Fibroblast of lung (primary cell): ENCODE data around the gene PDK1. TPM values are rescaled to one million over a fixed set of nuclear protein-coding genes. Genes with fewer than 3 reads are reported as not detected.

Experiments
- DNase-seq, 2 donors: peaks; one replicate each; pipeline versions ENCODE4 v3.0.0 to v3.0.0-alpha.2; 2010; ENCODE audit warnings: low read depth in 2 of 2
- H2AFZ ChIP-seq: 2 replicates; pipeline ENCODE4 v1.5.1; 2012; ENCODE audit warnings: low read length, control low read depth, inconsistent platforms
- H3K27ac ChIP-seq: 2 replicates; pipeline ENCODE4 v1.5.1; 2011; ENCODE audit warnings: low read length, control low read depth; ENCODE audit not compliant: insufficient read depth
- H3K27me3 ChIP-seq: 2 replicates; pipeline ENCODE4 v1.5.1; 2011; ENCODE audit warnings: mild to moderate bottlenecking, low read length; ENCODE audit not compliant: control insufficient read depth, insufficient read depth
- H3K36me3 ChIP-seq: 2 replicates; pipeline ENCODE4 v1.5.1; 2011; ENCODE audit warnings: low read length; ENCODE audit not compliant: control insufficient read depth, insufficient read depth
- H3K4me1 ChIP-seq: 2 replicates; pipeline ENCODE4 v1.5.1; 2011; ENCODE audit warnings: low read length; ENCODE audit not compliant: control insufficient read depth, insufficient read depth; ENCODE audit errors: extremely low read depth
- H3K4me2 ChIP-seq: 2 replicates; pipeline ENCODE4 v1.5.1; 2011; ENCODE audit warnings: low read length, control low read depth; ENCODE audit not compliant: insufficient read depth; ENCODE audit errors: extremely low read depth
- H3K4me3 ChIP-seq, 4 experiments: fragments of 200-600 bp in 1 of 4; sonication (generic) in 1 of 4; replicated peaks in 1 of 4; 2 replicates each; pipeline ENCODE4 v1.5.1; 2011 to 2016; ENCODE audit warnings: low read length in 4 of 4, low read depth in 3 of 4, mild to moderate bottlenecking in 3 of 4, control low read depth in 2 of 4, inconsistent platforms in 1 of 4, mixed read lengths in 1 of 4; ENCODE audit not compliant: insufficient read depth in 1 of 4; ENCODE audit errors: control extremely low read depth in 1 of 4
- H3K79me2 ChIP-seq: 2 replicates; pipeline ENCODE4 v1.5.1; 2012; ENCODE audit warnings: mild to moderate bottlenecking, low read length, inconsistent platforms; ENCODE audit not compliant: control insufficient read depth, insufficient read depth
- H3K9ac ChIP-seq: 2 replicates; pipeline ENCODE4 v1.5.1; 2011; ENCODE audit warnings: mild to moderate bottlenecking, low read length, control low read depth; ENCODE audit not compliant: insufficient read depth
- H3K9me3 ChIP-seq: 2 replicates; pipeline ENCODE4 v1.5.1; 2012; ENCODE audit warnings: low read depth, low read length; ENCODE audit not compliant: control insufficient read depth, insufficient read depth
- H4K20me1 ChIP-seq: 2 replicates; pipeline ENCODE4 v1.5.1; 2011; ENCODE audit warnings: low read length; ENCODE audit not compliant: control insufficient read depth, insufficient read depth; ENCODE audit errors: extremely low read depth
- EZH2 ChIP-seq: IDR thresholded peaks from 2 replicates; pipeline ENCODE4 v1.5.1; 2012; ENCODE audit warnings: low read length, control low read depth, mild to moderate bottlenecking; ENCODE audit errors: missing control alignments
- polyA plus RNA-seq, 2 donors: library from polyadenylated mRNA; depleted of rRNA in 1 of 2; stranded (reverse) in 1 of 2; unstranded in 1 of 2; fragments of >200 nt; gene quantifications; 2 replicates each; pipeline ENCODE4 v1.2.1, GENCODE V29; 2011 to 2012; ENCODE audit warnings: missing spikeins in 1 of 2
- total RNA-seq: library from RNA; depleted of rRNA; stranded (reverse); fragments of >200 nt; gene quantifications from 2 replicates; pipeline ENCODE4 v1.2.1, GENCODE V29; 2014
- TF ChIP-seq, protein P1 (sequence below), 2 donors: IDR thresholded peaks in 1 of 2; conservative IDR thresholded peaks in 1 of 2; 1 replicate in 1 of 2; 2 replicates in 1 of 2; pipeline ENCODE4 v1.5.1; 2011 to 2012; ENCODE audit warnings: low read length in 2 of 2, control low read depth in 1 of 2, inconsistent platforms in 1 of 2, low read depth in 1 of 2, mild to moderate bottlenecking in 1 of 2

Gene PDK1
- total and polyA plus RNA-seq, 2 donors (not counting 1 experiment from before 2014, with no cell fraction given), result 11.2 to 63.0 TPM

DNA sequence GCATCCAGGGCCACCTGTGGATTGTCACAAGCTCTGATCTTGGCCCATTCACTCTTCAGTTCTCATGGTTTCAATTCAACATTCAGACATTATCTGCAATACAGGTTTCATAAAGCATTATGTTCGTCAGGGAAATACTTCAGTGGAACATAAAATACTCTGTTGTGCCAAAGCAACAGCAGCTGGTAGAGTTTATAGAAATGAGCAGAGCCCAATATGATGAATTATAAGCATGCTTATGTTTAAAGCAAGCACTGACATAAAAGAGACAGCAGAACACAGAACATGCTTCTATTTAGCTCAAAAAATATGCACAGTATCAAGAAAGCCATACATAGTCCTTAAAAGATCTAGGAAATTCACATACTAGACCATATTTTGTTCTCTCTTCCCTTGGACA, 71.3 kb downstream of the PDK1 start:
- Histone ChIP-seq H3K4me2 (no peak overlapping the region), H4K20me1 (no peaks in the 10 kb centered on the region), H3K79me2 (no peaks in the 10 kb centered on the region), H3K27ac (no peak overlapping the region), H3K9ac (no peak overlapping the region), H3K27me3 (no peaks in the 10 kb centered on the region), H2AFZ (no peak overlapping the region), H3K4me1 (peaks cover 3% of the 10 kb centered on the region), H3K9me3 (no peaks in the 10 kb centered on the region), H3K4me3 (no peak overlapping the region), H3K36me3 (peaks cover 2% of the 10 kb centered on the region)
- no peak for DNase-seq
- TF ChIP-seq, protein P1, sequence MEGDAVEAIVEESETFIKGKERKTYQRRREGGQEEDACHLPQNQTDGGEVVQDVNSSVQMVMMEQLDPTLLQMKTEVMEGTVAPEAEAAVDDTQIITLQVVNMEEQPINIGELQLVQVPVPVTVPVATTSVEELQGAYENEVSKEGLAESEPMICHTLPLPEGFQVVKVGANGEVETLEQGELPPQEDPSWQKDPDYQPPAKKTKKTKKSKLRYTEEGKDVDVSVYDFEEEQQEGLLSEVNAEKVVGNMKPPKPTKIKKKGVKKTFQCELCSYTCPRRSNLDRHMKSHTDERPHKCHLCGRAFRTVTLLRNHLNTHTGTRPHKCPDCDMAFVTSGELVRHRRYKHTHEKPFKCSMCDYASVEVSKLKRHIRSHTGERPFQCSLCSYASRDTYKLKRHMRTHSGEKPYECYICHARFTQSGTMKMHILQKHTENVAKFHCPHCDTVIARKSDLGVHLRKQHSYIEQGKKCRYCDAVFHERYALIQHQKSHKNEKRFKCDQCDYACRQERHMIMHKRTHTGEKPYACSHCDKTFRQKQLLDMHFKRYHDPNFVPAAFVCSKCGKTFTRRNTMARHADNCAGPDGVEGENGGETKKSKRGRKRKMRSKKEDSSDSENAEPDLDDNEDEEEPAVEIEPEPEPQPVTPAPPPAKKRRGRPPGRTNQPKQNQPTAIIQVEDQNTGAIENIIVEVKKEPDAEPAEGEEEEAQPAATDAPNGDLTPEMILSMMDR (conservative IDR thresholded peaks at IDR 0.05 in 1 of 2, IDR thresholded peaks at IDR 0.05 in 1 of 2; ENCODE audit: low read depth in 1 of 2, low read length in 2 of 2), result no peak
- TF ChIP-seq EZH2, result no peak

DNA sequence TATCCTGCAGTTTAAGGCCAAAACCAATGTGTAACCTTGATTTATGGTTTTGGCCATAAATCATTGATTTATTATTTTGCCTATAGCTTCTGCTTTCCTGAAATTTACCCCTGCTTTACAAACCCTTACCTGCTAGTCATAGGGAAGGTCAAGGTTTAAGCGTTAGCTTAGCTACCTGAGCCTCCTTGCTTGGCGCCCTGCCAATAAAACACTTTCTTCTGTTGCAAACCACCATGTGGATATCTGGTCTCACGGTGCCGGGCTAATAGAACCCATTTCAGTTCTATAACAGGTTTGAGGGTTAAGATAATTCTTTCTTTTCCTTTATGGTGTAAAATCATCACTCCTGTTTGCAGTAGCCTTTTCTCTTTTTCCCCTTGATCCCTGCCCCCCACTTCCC, 72.2 kb downstream of the PDK1 start:
- no peak overlapping the region for H2AFZ ChIP-seq
- H3K4me3 ChIP-seq, result no peak overlapping the region
- no peak overlapping the region for H3K27ac ChIP-seq
- H3K79me2 ChIP-seq, result no peaks in the 10 kb centered on the region
- TF ChIP-seq, protein P1 (conservative IDR thresholded peaks at IDR 0.05 in 1 of 2, IDR thresholded peaks at IDR 0.05 in 1 of 2; ENCODE audit: low read depth in 1 of 2, low read length in 2 of 2), result no peak
- no peak for TF ChIP-seq EZH2
- no peak for DNase-seq
- H3K36me3 ChIP-seq, result peaks cover 2% of the 10 kb centered on the region
- no peaks in the 10 kb centered on the region for H4K20me1 ChIP-seq
- H3K9me3 ChIP-seq, result no peaks in the 10 kb centered on the region
- no peak overlapping the region for H3K9ac ChIP-seq
- no peaks in the 10 kb centered on the region for H3K27me3 ChIP-seq
- H3K4me1 ChIP-seq, result peaks cover 3% of the 10 kb centered on the region
- H3K4me2 ChIP-seq, result no peak overlapping the region

DNA sequence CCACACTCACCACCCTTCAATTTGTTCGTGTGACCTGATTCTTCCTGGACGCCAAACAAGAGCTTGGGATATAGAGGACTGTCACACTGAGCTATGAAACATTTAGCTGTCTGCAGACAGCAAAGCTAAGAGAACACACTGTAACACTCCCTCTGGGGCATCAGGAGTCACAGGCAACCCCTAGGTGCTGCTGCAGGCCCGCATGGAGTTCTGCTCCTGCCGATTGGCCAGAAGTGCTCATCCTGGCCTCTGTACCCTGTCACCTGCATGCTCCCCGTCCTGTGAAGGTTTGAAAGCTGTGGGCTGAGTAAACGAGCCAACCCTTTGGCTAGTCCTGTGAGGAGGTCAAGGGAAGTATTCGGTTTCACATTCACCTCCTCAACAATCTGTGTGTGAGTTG, 73.7 kb downstream of the PDK1 start:
- TF ChIP-seq EZH2, result no peak
- TF ChIP-seq, protein P1 (conservative IDR thresholded peaks at IDR 0.05 in 1 of 2, IDR thresholded peaks at IDR 0.05 in 1 of 2; ENCODE audit: low read depth in 1 of 2, low read length in 2 of 2), result no peak
- no peaks in the 10 kb centered on the region for H3K27me3 ChIP-seq
- H3K9me3 ChIP-seq, result no peaks in the 10 kb centered on the region
- H3K79me2 ChIP-seq, result no peaks in the 10 kb centered on the region
- no peak overlapping the region for H3K4me3 ChIP-seq
- peaks cover 2% of the 10 kb centered on the region for H3K36me3 ChIP-seq
- no peak overlapping the region for H3K27ac ChIP-seq
- no peaks in the 10 kb centered on the region for H3K4me1 ChIP-seq
- H4K20me1 ChIP-seq, result no peaks in the 10 kb centered on the region
- H2AFZ ChIP-seq, result no peak overlapping the region
- H3K9ac ChIP-seq, result no peak overlapping the region
- no peak for DNase-seq
- H3K4me2 ChIP-seq, result no peak overlapping the region
